ENCODE data around the gene SLC25A13. TPM values are rescaled to one million over a fixed set of nuclear protein-coding genes. Genes with fewer than 3 reads are reported as not detected.
A peak's percentile ranks its signal among the peaks of the same experiment; 100 is the strongest.

Gene SLC25A13
- total RNA-seq, 4 donors from 2014 or later, result 9.2 to 30.8 (median 13.6) TPM

GRCh38 chr7:96322847-96323461, 1.1 kb upstream of the SLC25A13 start:
- Histone ChIP-seq H3K4me1 (peaks cover 34 to 39% of the 10 kb centered on the region in 2 donors), H3K4me3 (no peak overlapping the region), H3K27ac (peak overlapping the region in 3 of 4 donors; percentile 97 to 99 (median 99)), H3K27me3 (no peaks in the 10 kb centered on the region), H3K36me3 (no peaks in the 10 kb centered on the region), H3K9me3 (no peaks in the 10 kb centered on the region)
- in situ Hi-C loops (cut with MboI; ENCODE audit: low sequenced_read_pairs in 4 of 4) (no loop called here), intact Hi-C loops (cut with DNase I; ENCODE audit: low total_unique reads) (loop anchor here (5.0 kb wide), 1 partner anchor 384 kb away; the partner anchor contains the start of gene SEM1)
- DNase-seq, result no peak
- TF ChIP-seq POLR2A (IDR thresholded peaks at IDR 0.05) (no peak), CTCF (IDR thresholded peaks at IDR 0.05 in 4 of 5, conservative IDR thresholded peaks at IDR 0.05 in 1 of 5) (no peak)
- ATAC-seq, result no peak

GRCh38 chr7:96322373-96322695, 436 bp upstream of the SLC25A13 start:
- Histone ChIP-seq H3K4me3 (peak overlapping the region; percentile 56 to 97 (median 91)), H3K4me1 (peaks cover 34 to 37% of the 10 kb centered on the region in 2 donors), H3K27me3 (no peaks in the 10 kb centered on the region), H3K9me3 (no peaks in the 10 kb centered on the region), H3K36me3 (no peaks in the 10 kb centered on the region), H3K27ac (peak overlapping the region; percentile 97 to 99 (median 99))
- no peak for TF ChIP-seq CTCF (IDR thresholded peaks at IDR 0.05 in 4 of 5, conservative IDR thresholded peaks at IDR 0.05 in 1 of 5)
- TF ChIP-seq POLR2A (IDR thresholded peaks at IDR 0.05), result no peak
- in situ Hi-C loops (cut with MboI; ENCODE audit: low sequenced_read_pairs in 4 of 4) (no loop called here), intact Hi-C loops (cut with DNase I; ENCODE audit: low total_unique reads) (loop anchor here (5.0 kb wide), 1 partner anchor 385 kb away; the partner anchor contains the start of gene SEM1)
- no peak for ATAC-seq
- DNase-seq, result no peak

GRCh38 chr7:96321031-96321657, 754 bp downstream of the SLC25A13 start:
- in situ Hi-C loops (cut with MboI; ENCODE audit: low sequenced_read_pairs in 4 of 4), result no loop called here
- Histone ChIP-seq H3K27me3 (no peaks in the 10 kb centered on the region), H3K4me3 (peak overlapping the region; percentile 89 to 97 (median 92)), H3K36me3 (no peaks in the 10 kb centered on the region), H3K9me3 (no peaks in the 10 kb centered on the region), H3K27ac (peak overlapping the region; percentile 97 to 99 (median 99)), H3K4me1 (peaks cover 41 to 46% of the 10 kb centered on the region in 2 donors)
- peak; percentile 84 to 88 for ATAC-seq
- intact Hi-C loops (cut with DNase I; ENCODE audit: low total_unique reads), result loop anchor here (5.0 kb wide), 1 partner anchor 386 kb away; the partner anchor contains the start of gene SEM1
- TF ChIP-seq CTCF (IDR thresholded peaks at IDR 0.05 in 4 of 5, conservative IDR thresholded peaks at IDR 0.05 in 1 of 5), result no peak
- TF ChIP-seq POLR2A (IDR thresholded peaks at IDR 0.05), result peak in 1 of 2 donors; percentile 75
- DNase-seq, result peak; percentile 83 to 84

- Histone ChIP-seq H3K36me3 (no peaks in the 10 kb centered on the region), H3K4me1 (peaks cover 45 to 51% of the 10 kb centered on the region in 2 donors), H3K27ac (peak overlapping the region; percentile 97 to 99 (median 99)), H3K9me3 (no peaks in the 10 kb centered on the region), H3K4me3 (peak overlapping the region; percentile 89 to 97 (median 92)), H3K27me3 (no peaks in the 10 kb centered on the region)
- DNase-seq (no peak), ATAC-seq (no peak)
- TF ChIP-seq CTCF (IDR thresholded peaks at IDR 0.05 in 4 of 5, conservative IDR thresholded peaks at IDR 0.05 in 1 of 5) (no peak), POLR2A (IDR thresholded peaks at IDR 0.05) (no peak)
- in situ Hi-C loops (cut with MboI; ENCODE audit: low sequenced_read_pairs in 4 of 4) (no loop called here), intact Hi-C loops (cut with DNase I; ENCODE audit: low total_unique reads) (loop anchor here (5.0 kb wide), 1 partner anchor 387 kb away; the partner anchor contains the start of gene SEM1)
Observed at GRCh38 chr7:96320442-96320841, 1.5 kb downstream of the SLC25A13 start.
